Stimulated activated CD4-positive, alpha-beta T cell treated with anti-CD3 and anti-CD28 coated beads, Interleukin-2, amount 100 ng/mL, for 4 hours (primary cell): ENCODE results near the gene RABGAP1.

Experiments
- DNase-seq: peaks from one replicate; pipeline ENCODE4 v3.0.0-alpha.2; 2020; ENCODE audit warnings: low read depth

RABGAP1 gene

DNA sequence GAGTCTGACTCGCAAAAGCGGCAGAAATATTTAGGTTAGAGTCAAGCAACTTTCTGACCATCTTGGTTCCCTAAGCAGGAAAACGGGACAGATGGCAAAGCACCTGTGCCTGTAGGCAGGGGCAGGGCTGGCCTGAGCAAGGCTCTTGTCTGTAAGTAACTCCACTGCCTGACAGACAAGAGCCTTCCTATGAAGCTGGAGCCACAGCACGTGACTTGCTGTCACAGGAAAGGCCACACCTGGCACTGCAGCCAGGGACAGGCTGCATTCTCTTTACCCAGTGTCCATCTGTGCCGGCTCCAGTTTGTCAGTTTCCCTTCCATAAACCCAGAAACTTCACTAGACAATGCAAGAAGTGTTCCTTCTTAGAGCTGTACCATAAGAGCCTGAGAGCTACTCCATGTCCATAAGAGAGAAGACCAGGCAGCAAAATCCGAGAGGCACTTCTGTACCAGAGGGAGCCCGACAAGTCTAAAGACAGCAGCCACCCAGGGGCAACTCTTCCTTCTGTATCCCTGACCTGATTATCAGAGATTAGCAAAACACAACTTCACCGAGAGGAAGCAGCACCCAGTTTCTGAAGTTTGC lies 170.7 kb downstream of the RABGAP1 start:
- no peak for DNase-seq

DNA sequence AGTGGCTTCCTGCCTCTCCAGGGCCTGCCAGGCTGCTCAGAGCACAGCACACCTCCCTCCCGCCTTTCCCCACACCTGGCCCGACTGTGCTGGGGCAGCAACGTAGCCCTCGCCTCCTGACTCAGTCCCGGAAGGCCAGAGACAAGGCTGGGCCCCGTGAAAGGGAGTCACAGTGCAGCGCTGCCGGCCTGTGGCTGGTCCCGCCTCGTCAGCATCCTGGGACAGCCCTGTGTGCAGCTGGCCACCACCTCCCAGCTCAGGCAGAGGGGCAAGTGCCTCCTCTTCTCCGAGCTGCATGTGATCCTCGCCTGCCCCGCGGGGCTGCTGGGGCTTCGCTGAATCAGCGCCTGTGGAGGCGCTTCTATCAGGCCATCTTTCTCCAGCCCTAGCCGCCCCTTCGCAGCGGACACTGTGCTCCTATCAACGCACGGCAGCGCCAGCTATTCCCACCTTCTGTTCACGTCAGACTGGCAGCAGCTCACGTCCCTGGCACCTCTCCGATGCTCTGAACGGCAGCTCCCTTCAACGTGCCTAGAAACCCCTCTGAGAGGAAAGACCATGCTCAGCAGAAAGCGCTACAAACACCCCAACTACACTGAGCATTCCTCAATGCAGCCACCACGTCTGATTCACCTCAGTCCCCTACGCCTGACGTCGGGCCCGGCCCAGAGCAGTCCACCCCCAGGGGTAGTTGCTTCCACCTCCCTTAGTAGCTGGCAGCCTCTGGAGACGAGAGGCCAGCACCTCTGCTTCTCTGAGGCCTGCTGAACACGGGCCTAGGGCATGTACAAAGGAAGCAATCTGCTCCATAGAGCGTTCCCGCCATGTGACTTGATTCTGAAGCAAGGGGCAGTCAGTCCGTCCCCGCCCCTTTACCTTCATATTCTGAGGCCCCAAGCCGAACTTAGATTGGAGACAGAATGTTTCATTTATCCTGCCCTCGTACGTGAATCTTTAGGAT lies 171.5 kb downstream of the RABGAP1 start:
- no peak for DNase-seq

DNA sequence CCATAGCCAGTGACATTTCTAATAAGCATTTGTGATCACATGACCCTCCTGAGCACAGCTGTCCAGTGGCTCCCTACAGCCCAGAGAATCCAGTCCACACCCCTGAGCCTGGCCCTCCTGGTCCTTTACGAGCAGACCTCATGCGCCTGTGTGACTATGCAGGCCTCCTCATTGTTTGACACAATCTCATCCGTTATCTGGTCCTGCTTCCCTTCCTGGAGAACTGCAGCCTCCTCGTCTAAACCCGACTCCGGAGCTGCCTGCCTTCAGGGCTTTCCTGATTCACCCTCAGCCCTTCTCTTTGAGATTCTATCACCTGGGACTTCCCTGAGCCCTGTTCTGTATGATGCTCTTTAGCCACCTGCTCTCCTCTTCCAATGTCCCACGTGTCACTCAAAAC lies 172.4 kb downstream of the RABGAP1 start:
- no peak for DNase-seq

DNA sequence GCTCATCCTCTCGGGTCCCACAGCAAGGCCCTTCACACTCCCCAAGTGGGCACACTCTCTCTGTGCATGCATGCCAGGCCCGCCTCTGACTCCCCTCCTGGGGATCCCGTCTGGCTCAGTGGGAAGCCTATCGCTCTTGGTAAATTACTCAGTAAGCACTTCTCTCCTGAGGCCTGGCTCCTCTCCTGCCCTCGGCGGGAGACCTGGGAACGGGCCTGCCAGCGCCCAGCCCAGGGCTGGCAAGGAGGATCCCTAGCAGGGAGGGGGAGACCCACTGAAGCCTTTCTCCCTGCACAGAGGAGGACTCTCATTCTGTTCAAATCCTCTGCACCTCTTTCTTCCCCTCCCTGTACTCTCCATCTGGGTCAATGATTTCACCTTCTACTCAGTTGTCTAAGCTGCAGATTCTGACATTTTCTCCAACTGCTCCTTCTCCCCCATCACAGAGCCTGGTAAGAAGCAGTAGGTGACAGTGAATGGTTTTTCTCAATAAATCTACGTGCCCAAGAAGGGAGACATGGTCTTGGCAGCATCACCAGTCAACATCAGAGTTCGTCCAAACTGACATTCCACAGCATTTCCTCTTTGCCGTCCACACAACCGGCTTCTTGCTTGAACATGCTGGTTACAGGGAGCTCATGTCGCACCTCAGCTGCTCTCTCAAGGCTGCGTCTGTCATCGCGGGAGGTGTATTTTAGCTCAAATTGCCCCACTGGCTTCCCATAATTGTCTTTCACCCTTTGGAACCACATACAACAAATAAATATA lies 174.5 kb downstream of the RABGAP1 start:
- DNase-seq, result no peak

DNA sequence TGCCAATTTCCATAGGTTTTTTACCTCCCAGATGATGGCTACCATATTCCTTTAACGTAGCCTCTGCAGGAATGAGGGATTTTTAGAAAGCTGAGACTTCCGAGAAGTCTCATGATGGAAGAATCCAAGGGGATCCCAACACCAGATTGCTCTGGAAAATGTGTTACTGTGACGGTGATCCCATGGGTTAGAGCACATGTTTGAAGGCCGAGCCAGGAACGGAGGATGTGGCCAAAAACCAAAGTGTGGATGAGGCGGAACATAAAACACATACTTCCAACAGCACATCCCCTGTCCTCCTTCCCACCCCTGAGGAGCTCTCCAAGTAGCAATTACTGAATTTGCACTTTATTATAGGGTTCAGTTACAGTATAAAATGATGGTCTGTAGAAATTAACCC lies 175.2 kb downstream of the RABGAP1 start:
- DNase-seq, result no peak

DNA sequence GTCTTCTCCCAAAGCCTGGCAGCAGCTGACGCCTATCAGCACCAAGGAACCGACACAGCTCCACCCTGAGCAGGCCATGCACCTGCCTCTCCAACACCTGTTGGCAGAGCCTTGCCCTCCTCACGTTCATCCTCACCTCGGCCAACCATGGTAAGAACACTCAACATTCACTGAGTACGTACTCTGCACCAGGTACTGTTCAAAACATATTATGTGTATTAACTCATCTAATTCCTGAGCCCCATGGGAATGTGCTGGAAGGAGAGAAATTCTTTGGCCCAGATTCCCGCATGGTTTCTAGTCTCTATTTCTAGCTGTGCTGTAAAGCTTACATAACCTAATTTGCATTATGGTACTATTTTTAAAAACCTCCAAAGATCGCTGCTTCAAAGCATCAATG lies 178.7 kb downstream of the RABGAP1 start:
- DNase-seq, result no peak

DNA sequence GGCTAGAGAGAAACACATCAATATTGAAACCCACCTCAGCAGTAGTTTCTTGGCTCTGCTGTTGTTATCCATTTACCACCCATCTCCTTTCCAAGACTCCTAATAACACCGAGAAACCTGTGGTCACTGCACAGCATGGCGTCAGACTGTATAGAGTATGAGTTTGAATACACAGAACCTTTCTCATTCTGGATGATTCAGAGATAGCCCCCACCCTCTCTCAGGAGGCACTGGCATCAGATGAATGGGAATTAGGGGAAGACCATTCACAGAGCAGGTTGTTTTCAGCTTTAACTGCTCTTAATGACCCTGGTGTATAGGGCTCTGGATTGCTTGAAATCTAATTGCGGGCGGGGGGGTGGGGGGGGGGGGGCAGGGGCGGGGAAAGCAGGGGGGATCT lies 179.3 kb downstream of the RABGAP1 start:
- no peak for DNase-seq

DNA sequence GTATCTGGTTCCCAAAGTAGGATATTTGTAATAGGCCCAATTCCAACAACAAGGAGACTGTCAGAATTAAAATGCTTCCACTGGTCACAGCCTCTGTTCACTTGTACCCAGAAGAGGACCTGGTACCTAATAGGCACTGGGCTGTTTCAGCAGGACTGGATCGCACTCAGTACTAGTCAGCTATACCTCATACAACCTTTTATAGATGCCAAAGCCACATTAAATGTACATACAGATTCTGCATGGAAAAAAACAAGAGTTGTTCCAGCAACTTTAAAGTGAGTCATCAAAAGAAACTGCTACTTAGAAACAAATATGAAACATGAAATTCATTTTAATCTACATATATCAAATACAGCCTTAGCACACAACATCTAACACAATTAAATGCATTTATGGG lies 180.1 kb downstream of the RABGAP1 start:
- no peak for DNase-seq

DNA sequence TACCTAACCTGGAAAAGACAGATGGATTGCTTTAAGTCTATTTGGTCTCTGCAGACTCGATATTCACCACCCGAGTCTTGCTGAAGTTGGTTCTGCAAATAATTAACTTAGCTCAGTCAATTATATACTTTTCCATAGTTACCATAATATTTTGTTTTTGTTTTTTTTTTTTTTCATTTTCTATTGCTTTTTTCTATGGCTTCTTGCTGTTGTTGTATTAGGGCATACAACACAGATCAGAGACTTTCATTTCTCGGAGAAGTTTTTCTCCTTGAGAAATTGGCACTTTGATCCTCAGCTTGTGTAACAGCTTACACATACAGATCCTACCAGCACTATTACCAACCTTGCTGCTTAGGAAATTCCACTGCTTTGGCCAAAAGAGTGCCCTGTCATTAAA lies 180.6 kb downstream of the RABGAP1 start:
- DNase-seq, result no peak

DNA sequence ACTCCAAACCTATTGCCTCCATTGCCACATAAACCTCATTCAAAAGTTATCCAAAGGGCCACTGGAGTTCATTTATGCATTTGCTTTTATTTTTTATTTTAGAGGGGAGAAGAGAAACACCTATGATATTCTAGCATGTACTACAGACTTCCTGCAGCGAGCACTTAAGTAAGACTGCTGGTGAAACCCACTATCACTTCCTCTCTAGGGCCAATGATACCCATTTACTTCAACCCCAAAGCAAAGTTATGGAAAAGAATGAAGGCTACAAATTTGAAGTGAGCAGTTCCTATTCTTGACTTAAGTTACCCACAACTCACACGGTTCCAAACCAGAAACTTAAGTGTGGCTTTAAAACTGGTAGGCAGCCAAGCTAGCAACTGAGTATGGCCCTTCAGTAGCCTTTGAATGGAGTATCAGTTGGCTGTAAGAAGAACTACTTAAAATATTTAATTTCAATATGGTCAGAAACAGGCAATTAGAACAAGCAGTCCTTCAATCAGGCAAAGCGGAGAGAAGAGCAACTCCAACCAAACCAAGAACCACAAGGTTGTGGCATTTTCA lies 186.8 kb downstream of the RABGAP1 start:
- DNase-seq, result no peak

DNA sequence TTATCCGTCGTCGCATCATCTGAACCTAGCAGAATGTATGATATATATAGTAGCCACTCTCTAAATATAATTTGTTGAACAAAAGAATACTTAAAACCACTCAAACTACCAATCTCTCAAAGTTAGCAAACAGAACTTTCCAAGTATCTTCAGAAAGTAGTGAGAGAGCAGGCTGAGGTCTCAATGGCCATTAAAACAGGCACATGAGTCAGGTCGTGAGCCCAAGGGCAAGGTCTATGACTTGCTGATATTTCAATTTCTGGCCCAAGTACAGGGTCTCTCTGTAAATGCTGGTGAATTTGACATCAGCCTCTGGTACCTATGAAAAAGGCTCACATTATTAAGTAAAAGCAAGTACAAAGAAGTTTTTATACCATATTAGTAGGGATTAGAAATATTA lies 187.8 kb downstream of the RABGAP1 start:
- DNase-seq, result no peak

DNA sequence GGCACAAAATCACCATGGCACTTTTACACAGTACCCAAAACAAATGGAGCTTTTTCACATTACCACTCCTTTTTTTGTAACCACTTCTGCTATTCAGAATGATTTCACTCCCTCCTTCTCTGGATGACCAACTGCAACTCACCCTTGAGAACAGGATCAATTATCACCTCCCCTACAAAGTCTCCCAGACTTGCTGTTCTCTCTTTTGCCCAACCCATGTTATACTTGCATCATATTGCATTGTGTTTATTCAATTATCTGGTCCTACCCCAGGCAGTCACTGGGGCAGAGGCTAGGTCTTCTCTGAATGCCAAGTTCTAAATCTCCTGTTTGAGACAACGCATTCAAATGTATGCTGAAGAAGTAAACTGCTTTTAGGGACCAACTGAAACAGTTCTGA lies 188.6 kb downstream of the RABGAP1 start:
- no peak for DNase-seq

DNA sequence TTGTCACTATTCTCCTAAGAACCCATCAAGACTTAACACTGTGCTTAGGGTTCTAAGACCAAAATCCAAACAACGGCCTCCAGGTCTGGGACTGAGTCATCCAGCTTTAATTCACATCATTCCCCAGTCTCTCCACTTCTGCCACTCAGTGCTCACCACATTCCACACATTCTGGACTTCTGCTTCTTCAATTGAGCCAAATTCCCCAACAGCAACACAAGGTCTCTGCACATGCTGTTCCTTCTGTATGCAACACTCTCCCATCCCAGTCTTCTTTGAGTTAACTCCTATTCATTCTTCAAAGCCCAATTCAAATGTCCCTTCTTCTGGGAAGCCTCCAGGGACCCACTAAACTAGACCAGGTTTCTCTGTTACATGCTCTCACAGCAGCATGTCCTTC lies 190.4 kb downstream of the RABGAP1 start:
- no peak for DNase-seq

DNA sequence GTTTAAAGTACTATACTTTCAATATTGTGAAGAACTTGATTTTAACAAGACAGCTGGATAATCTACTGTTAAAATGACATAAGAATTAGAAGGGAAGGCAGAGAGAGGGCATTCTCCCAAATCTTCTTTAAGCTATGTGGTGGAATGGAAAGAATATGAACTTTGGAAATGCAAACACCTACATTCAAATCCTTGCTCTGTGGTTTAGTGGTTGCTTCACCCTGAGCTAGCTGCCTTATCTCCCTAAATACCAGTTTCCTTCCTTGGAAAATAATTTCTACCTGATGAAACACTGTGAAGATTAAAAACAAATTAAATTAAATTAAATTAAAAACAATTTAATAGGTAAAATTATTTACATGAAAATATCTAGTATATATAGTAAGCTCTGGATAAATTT lies 191.2 kb downstream of the RABGAP1 start:
- no peak for DNase-seq

DNA sequence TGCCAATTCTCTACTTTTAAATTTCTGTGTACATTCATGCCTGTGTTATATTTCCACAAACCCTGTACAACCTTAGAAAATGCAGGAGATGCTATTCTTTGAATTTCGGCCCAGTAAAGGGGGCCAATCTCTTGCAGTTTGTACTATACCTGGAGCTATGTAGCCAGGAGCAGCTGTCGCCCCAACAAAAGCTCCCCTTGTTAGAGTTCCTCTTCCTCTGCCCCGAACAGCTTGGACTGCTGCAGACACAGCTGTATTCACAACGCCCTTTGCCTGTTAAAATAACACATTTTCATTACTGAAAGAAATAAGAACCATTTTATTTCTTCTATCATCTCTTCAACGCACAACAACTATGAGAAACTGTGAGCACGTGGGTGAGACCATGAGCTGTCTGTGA lies 191.9 kb downstream of the RABGAP1 start:
- no peak for DNase-seq

DNA sequence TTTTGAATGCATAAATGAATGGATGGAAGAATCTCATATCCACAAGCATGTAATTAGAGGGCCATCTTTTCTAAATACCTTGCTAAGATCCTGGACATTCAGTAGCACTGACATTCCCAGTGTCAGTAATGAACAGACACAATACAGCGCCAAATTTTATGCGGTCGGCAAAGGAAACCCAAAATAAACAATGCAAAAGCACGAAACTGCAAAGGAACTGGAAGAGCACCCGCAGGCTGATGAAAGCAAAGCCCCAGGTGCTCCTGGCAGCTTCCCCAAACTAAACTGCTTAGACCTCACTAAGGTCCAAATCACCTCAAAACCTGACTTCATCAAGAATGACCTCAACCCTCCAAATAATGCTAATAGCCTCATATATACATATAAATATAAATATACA lies 194.6 kb downstream of the RABGAP1 start:
- no peak for DNase-seq

DNA sequence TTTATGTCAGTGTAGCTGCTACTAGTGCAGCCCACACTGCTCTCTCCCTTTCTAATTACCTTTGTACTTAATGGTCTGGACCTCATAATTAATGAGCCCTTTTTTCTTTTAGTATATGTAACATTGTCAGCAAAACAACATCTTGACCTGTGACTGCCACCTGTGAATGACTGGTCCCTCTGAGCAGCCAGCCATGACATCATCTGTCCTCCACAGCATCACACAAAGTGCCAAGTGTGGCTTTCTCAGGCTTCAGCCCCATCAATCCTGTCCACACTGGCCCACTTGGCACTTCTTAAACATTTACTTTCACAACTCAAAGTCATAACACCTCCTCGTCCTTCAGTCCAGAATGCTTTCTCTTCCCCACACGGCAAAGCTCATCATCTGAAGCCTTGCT lies 197.3 kb downstream of the RABGAP1 start:
- no peak for DNase-seq

DNA sequence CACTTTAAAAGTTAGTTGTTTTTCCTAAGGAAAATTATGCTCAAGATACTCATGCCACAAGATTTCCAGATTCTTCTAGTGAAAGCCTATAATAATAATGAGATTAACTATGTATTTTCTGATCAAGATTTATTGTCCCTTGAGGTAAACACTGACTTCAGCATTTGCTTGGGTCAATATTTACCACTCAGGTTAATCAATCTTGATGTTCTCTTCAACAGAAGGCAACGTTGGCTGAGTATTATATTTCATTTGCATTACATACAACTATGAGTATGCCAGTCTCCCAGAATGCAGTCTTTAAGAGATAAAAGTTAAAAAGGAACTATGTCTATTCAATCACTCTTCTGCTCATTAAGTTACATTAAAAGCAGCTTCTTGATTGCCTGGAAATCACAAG lies 208.2 kb downstream of the RABGAP1 start:
- no peak for DNase-seq

DNA sequence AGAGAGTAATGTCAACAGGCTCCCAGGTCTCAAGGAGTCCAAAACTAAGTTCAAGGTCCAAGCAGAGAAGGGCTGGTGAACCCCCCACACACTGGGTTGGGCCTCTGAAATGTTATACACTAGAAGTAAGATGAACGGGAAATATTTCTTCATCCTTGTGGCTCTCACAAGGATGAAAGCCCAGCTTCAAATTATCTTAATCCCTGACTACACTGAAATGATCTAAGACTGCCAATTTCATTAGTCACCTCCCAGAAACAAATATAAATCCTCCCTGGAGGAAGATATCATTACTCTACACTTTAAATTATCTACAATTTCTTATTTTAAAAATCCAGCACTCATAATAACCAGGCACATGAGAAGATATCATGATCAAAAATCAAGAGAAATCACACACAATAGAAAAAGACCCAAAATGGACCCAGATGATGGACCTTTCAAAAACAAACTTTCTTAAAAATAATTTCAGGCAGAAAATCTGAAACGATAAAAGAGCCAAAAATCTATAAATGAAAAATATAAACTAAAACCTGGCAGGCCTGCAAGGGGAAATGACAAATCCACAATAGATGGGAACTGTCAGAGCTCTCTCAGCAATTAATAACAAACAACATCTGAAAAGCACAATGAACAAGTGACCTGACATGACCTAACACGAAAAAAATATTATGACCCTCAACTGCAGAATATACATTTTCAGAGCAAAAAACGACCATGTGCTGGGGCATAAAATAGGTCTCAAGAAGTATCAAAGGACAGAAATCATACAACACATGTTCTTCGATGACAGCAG lies 210.1 kb downstream of the RABGAP1 start:
- no peak for DNase-seq
